Heart left ventricle (tissue), 16 donors: ENCODE results near the gene MAP1LC3C. TPM values are rescaled to one million over a fixed set of nuclear protein-coding genes. Genes with fewer than 3 reads are reported as not detected.

ENCODE experiments used
- ATAC-seq, 4 donors: fragments of 200-7000 bp; cut with Tn5 transposase; one replicate each; pipeline ENCODE4 v1.9.1; 2020 to 2022; ENCODE audit warnings: moderate library complexity in 4 of 4, mild to moderate bottlenecking in 3 of 4, moderate number of reproducible peaks in 1 of 4
- DNase-seq, 5 donors: peaks; one replicate each; pipeline ENCODE4 v3.0.0-alpha.2; 2020
- H3K27ac ChIP-seq, 12 donors: fragments of 200-600 bp; sonication (generic) in 4 of 12; one replicate each; pipeline versions ENCODE4 v1.5.0 to v1.8.0; 2016 to 2022; ENCODE audit warnings: mild to moderate bottlenecking in 2 of 12
- H3K27me3 ChIP-seq, 9 donors: fragments of 200-600 bp; sonication (generic) in 2 of 9; one replicate each; pipeline versions ENCODE4 v1.5.1 to v1.8.0; 2016 to 2022; ENCODE audit warnings: mild to moderate bottlenecking in 3 of 9
- H3K36me3 ChIP-seq, 9 donors: fragments of 200-600 bp; sonication (generic) in 2 of 9; one replicate each; pipeline versions ENCODE4 v1.5.0 to v1.8.0; 2018 to 2022; ENCODE audit warnings: mild to moderate bottlenecking in 2 of 9
- H3K4me1 ChIP-seq, 12 donors: fragments of 200-600 bp; sonication (generic) in 4 of 12; one replicate each; pipeline versions ENCODE4 v1.5.0 to v1.8.0; 2016 to 2022; ENCODE audit warnings: mild to moderate bottlenecking in 3 of 12
- H3K4me3 ChIP-seq, 12 donors: fragments of 200-600 bp; sonication (generic) in 4 of 12; one replicate each; pipeline versions ENCODE4 v1.5.0 to v1.8.0; 2017 to 2022; ENCODE audit warnings: mild to moderate bottlenecking in 9 of 12, moderate library complexity in 4 of 12
- H3K9me3 ChIP-seq, 12 donors: fragments of 200-600 bp; sonication (generic) in 4 of 12; one replicate each; pipeline versions ENCODE4 v1.5.0 to v1.8.0; 2016 to 2022; ENCODE audit warnings: mild to moderate bottlenecking in 1 of 12
- POLR2A ChIP-seq, 2 donors: fragments of 450-650 bp; IDR thresholded peaks; one replicate each; pipeline ENCODE4 v1.6.1; 2017; ENCODE audit warnings: antibody characterized with exemption in 2 of 2, mild to moderate bottlenecking in 2 of 2, moderate library complexity in 2 of 2
- WGBS, 4 donors: extraction: QIAGEN DNeasy Blood & Tissue Kit in 2 of 4; methylation state at CpG; one replicate each; pipeline versions ENCODE4 v1.1.5 to v1.1.7; 2013 to 2018; 5-methylcytosine and 5-hydroxymethylcytosine counted together
- intact Hi-C, 10 donors: fragments of 100-400 bp; cut with DNase I; formaldehyde crosslinking; loops; one replicate each; pipeline versions ENCODE4 v1.11.1 to v1.14.2; 2022
- polyA plus RNA-seq, 2 donors: library from polyadenylated mRNA; stranded (reverse); fragments of 200-250 nt; gene quantifications; one replicate each; pipeline ENCODE4 v1.2.3, GENCODE V29; 2013
- total RNA-seq, 9 donors: library from RNA; depleted of rRNA in 2 of 9; stranded (reverse); fragments of >200 nt in 2 of 9; fragmentation: NEBNext Ultra II Directional in 3 of 9; extraction: Animal tissue kit (Norgen Biotek cat#: 25700) in 3 of 9; gene quantifications; one replicate each; pipeline versions ENCODE4 v1.1.0 to v1.2.4, GENCODE V29; 2016 to 2023
- TF ChIP-seq, protein P1 (sequence below), 12 donors: fragments of 200-600 bp; sonication (generic) in 4 of 12; IDR thresholded peaks; one replicate each; pipeline versions ENCODE4 v1.5.0 to v1.8.0; 2018 to 2022; ENCODE audit warnings: antibody characterized with exemption in 12 of 12, mild to moderate bottlenecking in 5 of 12
- donor health status: ischemic (EF 13 %, LVEDD 7.1; RV severe dilation, severe dysfunction).
- donor health status: healthy with polysubstance abuse.
- donor health status: DM: no; HTN: yes; CAD: no.
- donor health status: DM: no; HTN: no; CAD: no.
- donor health status: ischemic (EF 25% LVEDD 6.9; RV normal size, moderate dysfunction).
- donor health status: ischemic (EF 25% LVEDD 5.7; RV mildly dilated, moderate dysfunction).
- donor health status: healthy.
- donor health status: DM: yes; HTN: yes; CAD: no.
- donor health status: ischemic (EF 35%, LVEDD 5.7; RV mildly dilated, moderate dysfunction).
- donor health status: nonischemic (EF 11% LVEDD 7.7; RV severe dilation, severe dysfunction).
- donor health status: DM: yes; HTN: yes; CAD: no.
- donor health status: PGD.
- donor health status: ischemic (EF 29% LVEDD 5.4; RV normal size, mild dysfunction).
- donor health status: nonischemic (EF 23%, LVEDD 6.1; RV moderate dilation, normal function).

Gene MAP1LC3C
- total and polyA plus RNA-seq, 11 donors = 0.46 to 1.2 (median 0.79) TPM; not detected in 6

DNA sequence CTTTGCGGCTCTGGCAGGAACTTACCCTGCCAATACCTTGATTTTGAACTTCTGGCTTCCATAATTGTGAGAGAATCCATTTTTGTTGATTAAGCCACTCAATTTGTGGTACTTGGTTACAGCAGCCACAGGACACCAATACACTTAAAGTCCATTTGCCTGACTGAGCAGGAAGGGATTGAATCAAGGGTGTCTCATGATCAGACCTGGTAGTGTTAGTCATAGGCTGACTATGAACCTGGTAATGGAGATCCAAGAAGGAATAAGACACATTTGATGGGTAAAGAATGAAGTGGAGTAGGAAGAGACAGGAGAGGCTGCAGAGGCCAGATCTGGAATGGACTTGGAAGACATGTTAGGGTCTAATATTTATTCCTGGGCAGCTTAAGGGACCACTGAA, 31.2 kb upstream of the MAP1LC3C start:
- ATAC-seq (no peak), DNase-seq (no peak)
- Histone ChIP-seq H3K27me3 (peaks cover 0 to 5% (median 0%) of the 10 kb centered on the region in 9 donors), H3K27ac (no peak overlapping the region), H3K4me1 (no peaks in the 10 kb centered on the region), H3K9me3 (no peaks in the 10 kb centered on the region), H3K36me3 (no peaks in the 10 kb centered on the region), H3K4me3 (no peak overlapping the region)
- 91 to 100% (median 96%) methylated on average over 1 of the region's 1 CpG for WGBS, 4 donors
- intact Hi-C loops = no loop called here
- no peak for TF ChIP-seq POLR2A (IDR thresholded peaks at IDR 0.05)
- TF ChIP-seq, protein P1, sequence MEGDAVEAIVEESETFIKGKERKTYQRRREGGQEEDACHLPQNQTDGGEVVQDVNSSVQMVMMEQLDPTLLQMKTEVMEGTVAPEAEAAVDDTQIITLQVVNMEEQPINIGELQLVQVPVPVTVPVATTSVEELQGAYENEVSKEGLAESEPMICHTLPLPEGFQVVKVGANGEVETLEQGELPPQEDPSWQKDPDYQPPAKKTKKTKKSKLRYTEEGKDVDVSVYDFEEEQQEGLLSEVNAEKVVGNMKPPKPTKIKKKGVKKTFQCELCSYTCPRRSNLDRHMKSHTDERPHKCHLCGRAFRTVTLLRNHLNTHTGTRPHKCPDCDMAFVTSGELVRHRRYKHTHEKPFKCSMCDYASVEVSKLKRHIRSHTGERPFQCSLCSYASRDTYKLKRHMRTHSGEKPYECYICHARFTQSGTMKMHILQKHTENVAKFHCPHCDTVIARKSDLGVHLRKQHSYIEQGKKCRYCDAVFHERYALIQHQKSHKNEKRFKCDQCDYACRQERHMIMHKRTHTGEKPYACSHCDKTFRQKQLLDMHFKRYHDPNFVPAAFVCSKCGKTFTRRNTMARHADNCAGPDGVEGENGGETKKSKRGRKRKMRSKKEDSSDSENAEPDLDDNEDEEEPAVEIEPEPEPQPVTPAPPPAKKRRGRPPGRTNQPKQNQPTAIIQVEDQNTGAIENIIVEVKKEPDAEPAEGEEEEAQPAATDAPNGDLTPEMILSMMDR (IDR thresholded peaks at IDR 0.05) = no peak

DNA sequence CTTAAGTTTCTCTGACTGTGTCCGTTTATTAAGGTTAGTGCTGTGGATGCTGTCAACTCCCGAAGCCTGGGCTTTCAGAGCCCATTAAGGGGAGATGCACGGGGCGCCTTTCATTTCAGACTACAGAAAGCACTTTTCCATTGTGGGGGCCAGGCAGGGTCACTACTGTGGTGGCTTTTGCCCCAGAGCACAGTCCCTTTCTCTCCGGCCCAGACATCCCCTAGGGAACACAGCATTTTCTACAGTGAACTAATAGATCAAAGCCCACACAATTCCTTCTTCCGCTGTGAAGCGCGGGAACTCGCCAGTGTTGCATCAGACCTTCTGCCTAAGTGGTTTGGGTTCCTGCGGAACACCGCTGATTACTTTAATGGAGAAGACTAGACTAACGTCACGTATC, 26.8 kb upstream of the MAP1LC3C start:
- ATAC-seq (no peak), DNase-seq (peak in 2 of 5 donors; percentile 9 to 29)
- H3K27me3 ChIP-seq = peaks cover 0 to 5% (median 0%) of the 10 kb centered on the region in 9 donors
- no peak overlapping the region for H3K27ac ChIP-seq
- no peak overlapping the region for H3K4me3 ChIP-seq
- 68 to 78% (median 75%) methylated on average over 13 of the region's 13 CpGs for WGBS, 4 donors
- intact Hi-C loops = loop anchor here in 1 of 10 donors (10.0 kb wide), 1 partner anchor 429 kb away; no protein-coding TSS in a partner anchor
- H3K9me3 ChIP-seq = peaks cover 0 to 5% (median 0%) of the 10 kb centered on the region in 12 donors
- H3K4me1 ChIP-seq = no peaks in the 10 kb centered on the region
- no peaks in the 10 kb centered on the region for H3K36me3 ChIP-seq
- TF ChIP-seq, protein P1 (IDR thresholded peaks at IDR 0.05) = no peak
- TF ChIP-seq POLR2A (IDR thresholded peaks at IDR 0.05) = no peak

DNA sequence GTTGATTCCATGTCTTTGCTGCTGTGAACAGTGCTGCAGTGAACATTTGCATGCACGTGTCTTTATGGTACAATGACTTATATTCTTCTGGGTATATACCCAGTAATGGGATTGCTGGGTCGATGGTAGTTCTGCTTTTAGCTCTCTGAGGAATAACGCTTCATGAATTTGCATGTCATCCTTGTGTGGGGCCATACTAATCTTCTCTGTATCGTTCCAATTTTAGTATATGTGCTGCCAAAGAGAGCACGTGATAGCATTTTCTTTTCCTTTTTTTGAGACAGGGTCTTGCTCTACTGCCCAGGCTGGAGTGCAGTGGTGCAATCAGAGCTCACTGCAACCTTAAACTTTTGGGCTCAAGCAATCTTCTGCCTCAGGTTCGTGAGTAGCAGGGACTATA, 24.9 kb upstream of the MAP1LC3C start:
- peaks cover 0 to 5% (median 0%) of the 10 kb centered on the region in 12 donors for H3K9me3 ChIP-seq

DNA sequence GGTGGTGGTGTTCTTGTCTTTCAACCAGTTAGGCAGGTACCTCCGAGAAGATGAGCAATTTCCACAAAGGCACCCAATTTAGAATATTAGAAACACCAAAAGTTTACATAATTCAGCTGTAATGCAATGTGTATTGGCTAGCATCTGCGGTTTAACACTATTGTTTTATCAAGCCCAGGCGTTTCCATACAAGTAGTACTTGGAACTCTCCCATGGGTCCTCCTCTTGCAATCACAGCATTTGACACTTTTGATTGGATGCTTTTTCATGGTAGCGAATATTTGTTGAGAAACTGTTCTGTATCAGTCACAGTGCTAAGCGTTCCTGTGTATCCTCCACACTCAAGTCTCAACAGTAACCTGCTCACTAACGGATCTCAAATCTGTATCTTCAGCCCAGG, 20.1 kb upstream of the MAP1LC3C start:
- Histone ChIP-seq H3K27ac (no peak overlapping the region), H3K36me3 (no peaks in the 10 kb centered on the region), H3K4me3 (no peak overlapping the region), H3K9me3 (peaks cover 0 to 5% (median 0%) of the 10 kb centered on the region in 12 donors), H3K4me1 (no peaks in the 10 kb centered on the region), H3K27me3 (no peaks in the 10 kb centered on the region)
- ATAC-seq (no peak), DNase-seq (no peak)
- TF ChIP-seq POLR2A (IDR thresholded peaks at IDR 0.05) = no peak
- 58 to 62% (median 60%) methylated on average over 6 of the region's 6 CpGs for WGBS, 4 donors
- intact Hi-C loops = loop anchor here in 4 of 10 donors (5.0 to 10.0 kb wide), 4 partner anchors 122 to 494 kb away; no protein-coding TSS in a partner anchor

More for the DNA sequence above, 24.9 kb upstream of the MAP1LC3C start:
- no peak overlapping the region for H3K4me3 ChIP-seq
- H3K27me3 ChIP-seq = peaks cover 0 to 5% (median 0%) of the 10 kb centered on the region in 9 donors
- TF ChIP-seq, protein P1 (IDR thresholded peaks at IDR 0.05) = no peak
- TF ChIP-seq POLR2A (IDR thresholded peaks at IDR 0.05) = no peak
- no peaks in the 10 kb centered on the region for H3K4me1 ChIP-seq
- 68 to 76% (median 75%) methylated on average over 6 of the region's 6 CpGs for WGBS, 4 donors
- no peak overlapping the region for H3K27ac ChIP-seq
- H3K36me3 ChIP-seq = no peaks in the 10 kb centered on the region
- DNase-seq (no peak), ATAC-seq (no peak)
- intact Hi-C loops = loop anchor here in 1 of 10 donors (10.0 kb wide), 1 partner anchor 431 kb away; no protein-coding TSS in a partner anchor
